ENCODE results near the gene MT1H.

DNA sequence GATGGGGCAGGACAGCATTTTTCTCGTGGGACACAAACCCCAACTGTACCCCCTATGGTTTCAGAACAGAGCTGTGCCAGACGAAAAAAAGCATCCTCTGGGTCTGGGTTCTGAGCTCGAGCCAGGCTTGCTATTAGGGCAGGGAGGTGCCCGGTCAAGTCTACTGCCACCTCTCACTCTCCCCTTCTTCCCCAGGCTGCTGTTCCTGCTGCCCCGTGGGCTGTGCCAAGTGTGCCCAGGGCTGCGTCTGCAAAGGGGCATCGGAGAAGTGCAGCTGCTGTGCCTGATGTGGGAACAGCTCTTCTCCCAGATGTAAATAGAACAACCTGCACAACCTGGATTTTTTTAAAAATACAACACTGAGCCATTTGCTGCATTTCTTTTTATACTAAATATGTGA lies 42.9 kb upstream of the MT1H start:
- TF ChIP-seq EZH2 (IDR thresholded peaks at IDR 0.05; ENCODE audit: insufficient read depth, poor library complexity, severe bottlenecking) (no peak), EZH2phosphoT487 (IDR thresholded peaks at IDR 0.05; ENCODE audit: insufficient read depth, low read depth) (no peak)
